GM21423 (cell line): ENCODE data around the gene ABCA4.
"Not testable (repeated sequence)": the region's sequence is repeated elsewhere in the genome, so short reads cannot be mapped to it uniquely, and the experiment has no call there.

Experiments
- ATAC-seq: cut with Tn5 transposase; IDR thresholded peaks from one replicate; pipeline ENCODE4 v1.9.1; 2021; ENCODE audit warnings: mild to moderate bottlenecking, moderate library complexity; ENCODE audit not compliant: unreplicated experiment

The ABCA4 gene

DNA sequence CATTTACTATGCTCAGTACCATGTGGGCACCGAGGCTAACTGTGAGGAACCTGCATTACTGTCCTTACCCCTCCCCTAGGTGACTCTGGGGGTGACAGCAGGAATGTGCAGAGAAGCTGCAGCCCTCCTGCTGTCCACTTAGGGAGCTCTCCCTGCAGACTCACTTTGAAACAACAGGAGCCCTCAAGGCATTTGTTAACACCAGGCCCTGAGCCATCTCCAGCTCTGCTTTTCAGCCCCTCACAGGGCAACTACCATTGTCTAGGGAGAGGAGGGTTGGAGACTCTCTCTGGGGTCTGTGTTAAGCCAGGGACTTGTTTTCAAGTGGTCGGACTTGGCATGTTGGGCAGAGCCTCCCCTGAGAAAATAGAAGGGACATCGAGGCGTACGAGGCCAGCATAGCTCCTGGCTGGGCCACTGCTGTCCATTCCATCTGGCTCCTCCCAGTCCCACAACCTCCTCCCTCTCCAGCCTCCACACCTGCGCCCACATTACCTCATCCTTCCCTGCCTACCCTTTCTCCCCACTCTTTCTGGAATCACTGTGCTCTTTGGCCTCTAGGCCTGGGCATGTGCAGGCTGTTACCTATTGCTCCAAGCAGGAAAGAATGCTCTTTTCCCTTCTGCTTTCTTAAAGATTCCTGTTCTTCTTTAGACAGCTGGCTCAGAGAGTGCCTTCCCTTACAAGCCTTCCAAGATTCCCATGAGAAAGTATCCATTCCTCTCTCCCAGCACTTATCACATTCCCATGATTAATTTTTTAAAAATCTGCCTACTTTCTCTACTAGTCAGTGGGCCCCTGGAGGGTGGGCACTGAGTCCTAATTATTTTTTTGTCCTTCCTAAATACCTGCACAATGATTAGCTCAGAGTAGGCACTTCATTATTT is 109.0 kb downstream of the ABCA4 start:
- ATAC-seq, result no peak

DNA sequence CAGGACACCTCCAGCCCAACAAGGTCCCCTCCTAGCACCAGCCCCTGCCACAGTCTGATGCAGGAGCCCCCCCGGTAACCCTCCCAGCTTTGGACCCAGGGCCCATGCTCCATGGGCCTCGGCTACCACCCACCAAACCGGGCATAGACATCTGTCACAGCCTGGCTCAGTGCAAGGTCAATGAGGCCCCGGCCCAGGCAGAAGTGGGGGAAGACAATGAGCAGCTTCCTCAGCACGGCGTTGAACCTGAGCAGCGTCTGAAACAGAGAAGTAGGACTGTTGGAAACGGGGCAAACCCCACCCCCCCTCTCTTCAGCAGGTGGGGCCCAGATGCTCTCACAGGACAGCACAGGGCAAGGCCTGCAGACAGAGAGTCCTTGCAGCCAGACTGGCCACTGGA is 109.8 kb downstream of the ABCA4 start:
- ATAC-seq, result no peak

GRCh38 chr1:94009304-94009703 is 111.6 kb downstream of the ABCA4 start:
- ATAC-seq, result no peak

GRCh38 chr1:94006604-94007003 is 114.3 kb downstream of the ABCA4 start:
- ATAC-seq, result no peak

DNA sequence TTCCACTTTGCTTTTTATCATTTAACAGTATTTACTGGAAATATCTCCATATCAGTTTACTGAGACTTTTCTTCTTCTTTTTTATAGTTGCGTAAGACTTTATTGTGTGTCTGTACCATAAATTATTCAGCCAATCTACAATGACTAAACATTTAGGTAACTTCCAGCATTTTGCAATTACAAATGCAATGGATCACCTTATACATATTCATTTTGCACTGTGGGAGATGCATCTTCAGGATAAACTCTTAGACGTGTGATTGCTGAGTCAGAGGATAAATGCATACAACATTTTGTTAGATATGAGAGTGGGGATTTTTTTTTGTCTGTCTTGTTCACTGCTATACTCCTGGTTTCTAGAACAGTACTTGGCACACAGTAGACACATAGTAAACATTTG is 116.0 kb downstream of the ABCA4 start:
- no peak for ATAC-seq

DNA sequence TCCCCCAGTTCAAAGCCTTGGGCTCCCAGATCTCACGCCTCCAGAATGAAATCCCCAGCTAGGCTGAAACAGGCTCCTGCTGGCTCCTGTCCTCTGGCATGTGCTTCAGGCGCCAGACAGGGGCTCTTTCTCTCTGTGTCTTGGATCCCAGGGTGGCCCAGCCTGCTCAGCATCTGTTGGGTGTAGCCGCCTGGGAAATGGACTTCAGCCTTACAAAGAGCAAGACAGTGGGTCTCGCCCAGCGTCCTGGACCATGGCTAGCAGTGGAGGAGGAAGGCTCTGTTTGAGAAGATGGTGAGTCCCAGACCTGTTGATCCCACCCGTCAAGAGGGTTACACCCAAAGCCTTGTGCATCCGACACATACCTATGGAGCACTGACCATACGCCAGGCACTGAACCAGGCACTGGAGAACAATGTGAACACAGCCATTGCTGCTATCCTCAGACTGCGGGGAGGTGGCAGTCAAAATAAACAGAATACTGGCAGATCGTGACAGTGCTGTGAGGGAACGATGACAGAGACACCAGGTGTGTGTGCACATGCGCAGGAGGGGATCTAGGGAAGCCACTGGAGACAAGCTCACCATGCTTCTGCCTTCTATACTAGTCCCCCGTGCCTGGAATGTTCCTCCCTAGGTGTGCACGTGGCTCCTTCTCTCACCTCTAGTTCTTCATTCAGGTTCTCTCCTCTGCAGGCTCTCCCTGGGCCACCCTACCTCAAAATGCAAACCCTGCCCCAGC is 118.7 kb downstream of the ABCA4 start:
- ATAC-seq, result no peak

GRCh38 chr1:94001397-94002045 is 119.4 kb downstream of the ABCA4 start:
- no peak for ATAC-seq

- no peak for ATAC-seq
Observed at GRCh38 chr1:94000510-94001282, 120.3 kb downstream of the ABCA4 start.

- ATAC-seq, result no peak
Observed at GRCh38 chr1:93999840-94000415, 121.0 kb downstream of the ABCA4 start.

DNA sequence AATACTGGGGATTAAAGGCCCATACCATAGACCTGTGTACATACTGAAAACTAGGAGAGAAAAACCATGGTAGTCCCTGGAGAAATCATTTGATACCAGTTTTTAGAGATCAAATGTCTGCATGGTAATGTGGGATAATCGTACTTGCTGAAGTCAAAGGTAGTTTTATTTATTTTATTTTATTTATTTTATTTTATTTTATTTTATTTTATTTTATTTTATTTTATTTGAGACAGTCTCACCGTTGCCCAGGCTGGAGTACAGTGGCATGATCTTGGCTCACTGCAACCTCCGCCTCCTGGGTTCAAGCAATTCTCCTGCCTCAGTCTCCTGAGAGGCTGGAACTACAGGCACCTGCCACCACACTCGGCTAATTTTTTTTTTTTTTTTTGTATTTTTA is 122.4 kb downstream of the ABCA4 start:
- not testable (repeated sequence) for ATAC-seq

DNA sequence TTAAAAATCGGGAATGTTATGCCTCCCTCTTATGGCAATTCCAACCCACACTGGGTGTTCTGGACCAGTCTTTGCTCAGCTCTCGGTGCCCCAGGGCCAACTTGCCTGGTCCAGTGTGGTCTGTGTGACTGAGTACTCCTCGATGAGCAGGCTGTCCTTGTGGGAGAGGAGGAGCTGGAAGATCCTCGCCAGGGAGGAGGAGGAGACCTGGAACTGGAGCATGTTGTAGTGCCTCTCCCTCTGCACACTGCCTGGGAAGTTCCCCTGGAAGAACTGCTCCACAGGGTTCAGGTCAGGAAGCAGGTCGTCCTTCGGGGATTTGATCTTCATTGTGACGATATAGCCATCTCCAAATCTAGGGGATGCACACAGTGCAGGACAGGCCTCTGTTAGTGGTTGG is 123.2 kb downstream of the ABCA4 start:
- ATAC-seq, result no peak

- no peak for ATAC-seq
Observed at GRCh38 chr1:93995837-93996536, 125.0 kb downstream of the ABCA4 start.

DNA sequence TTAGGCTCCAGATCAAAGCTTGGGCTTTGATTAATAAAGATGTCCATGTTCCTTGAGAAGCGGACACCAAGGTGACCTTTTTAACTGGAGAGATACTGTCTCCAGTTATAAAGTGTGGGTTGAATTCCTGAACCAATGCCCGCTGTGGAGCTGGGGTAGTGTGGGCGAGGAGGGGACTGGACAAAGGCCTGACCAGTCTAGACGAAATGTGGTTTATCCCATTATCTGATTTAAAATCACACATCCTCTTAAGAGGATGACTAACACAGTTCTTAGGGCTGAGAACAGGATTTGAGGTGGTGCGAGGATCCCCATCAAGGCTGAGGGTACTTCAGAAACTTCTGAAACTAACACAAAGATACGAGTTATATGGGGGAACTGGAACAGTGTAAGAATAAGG is 127.2 kb downstream of the ABCA4 start:
- no peak for ATAC-seq

- ATAC-seq, result no peak
Observed at GRCh38 chr1:93992954-93993353, 128.0 kb downstream of the ABCA4 start.

DNA sequence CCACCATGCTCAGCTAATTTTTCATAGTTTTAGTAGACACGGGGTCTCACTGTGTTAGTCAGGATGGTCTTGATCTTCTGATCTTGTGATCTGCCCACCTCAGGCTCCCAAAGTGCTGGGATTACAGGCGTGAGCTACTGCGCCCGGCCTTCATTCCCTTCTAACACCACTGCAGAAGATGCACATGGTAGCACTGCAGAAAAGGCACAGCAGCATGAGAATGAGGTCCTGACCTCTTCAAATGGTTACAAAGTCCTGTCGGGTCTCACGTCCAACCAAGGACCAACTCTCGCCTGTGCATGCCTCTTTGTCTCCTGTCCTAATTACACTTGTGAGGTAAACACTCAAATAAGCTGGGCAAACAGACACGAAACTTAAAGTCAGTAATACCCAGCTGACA is 128.8 kb downstream of the ABCA4 start:
- no peak for ATAC-seq

DNA sequence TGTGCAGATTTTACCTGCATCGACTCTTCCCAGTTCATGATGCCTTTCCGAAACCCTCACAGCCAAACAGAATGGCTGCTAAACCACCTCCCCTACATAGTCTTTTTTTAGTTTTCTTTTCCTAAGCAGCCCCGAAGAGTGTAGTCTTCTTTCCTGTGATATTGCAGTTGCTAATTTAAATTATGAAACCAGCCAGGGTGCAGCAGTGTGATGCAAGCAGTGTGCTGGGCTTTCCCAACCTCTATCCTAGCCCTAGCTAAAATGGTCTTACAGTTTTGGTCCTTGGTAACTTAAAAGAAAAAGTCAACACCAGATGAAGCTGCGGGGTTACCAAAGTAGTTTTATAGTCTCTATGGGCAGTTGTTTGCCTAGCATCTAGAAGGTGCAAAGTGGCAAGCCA is 129.7 kb downstream of the ABCA4 start:
- ATAC-seq, result no peak

DNA sequence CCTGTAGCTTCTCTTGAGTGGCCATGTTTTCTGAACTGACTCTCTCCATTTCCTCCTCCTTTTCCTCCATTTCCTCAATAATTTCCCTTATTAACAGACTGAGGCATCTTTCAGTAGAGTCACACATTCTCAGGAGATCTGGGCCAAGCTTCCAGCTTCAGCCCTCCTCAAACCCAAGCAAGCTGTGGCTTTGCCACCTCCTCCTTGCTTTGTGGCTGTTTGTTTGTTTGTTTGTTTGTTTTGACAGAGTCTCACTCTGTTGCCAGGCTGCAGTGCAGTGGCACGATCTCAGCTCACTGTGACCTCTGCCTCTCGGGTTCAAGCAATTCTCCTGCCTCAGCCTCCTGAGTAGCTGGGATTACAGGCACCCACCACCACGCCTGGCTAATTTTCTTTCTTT is 130.5 kb downstream of the ABCA4 start:
- not testable (repeated sequence) for ATAC-seq

GRCh38 chr1:93990010-93990409 is 130.9 kb downstream of the ABCA4 start:
- no peak for ATAC-seq

DNA sequence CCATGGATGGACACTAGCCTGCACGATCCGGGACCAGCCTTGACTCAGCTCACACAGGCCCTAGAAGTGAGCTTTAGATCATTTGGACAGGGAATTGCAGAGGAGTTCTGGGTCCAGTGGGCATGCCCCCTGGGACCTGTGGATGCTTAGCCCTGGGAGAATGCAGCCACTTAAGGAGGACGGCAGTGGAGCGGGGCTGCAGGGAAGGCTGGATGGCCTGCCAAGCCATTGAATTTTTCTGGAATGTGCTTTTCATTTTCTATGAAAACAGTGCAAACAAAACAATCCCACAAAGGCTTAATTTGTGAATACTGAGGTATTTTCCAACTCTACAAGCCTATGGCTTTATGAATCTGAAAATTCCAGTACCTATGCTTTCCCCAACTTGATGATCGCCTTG is 131.3 kb downstream of the ABCA4 start:
- no peak for ATAC-seq
